ENCODE measurements around the gene ABCD4.
A peak's percentile ranks its signal among the peaks of the same experiment; 100 is the strongest.

ABCD4 gene

GRCh38 chr14:74257941-74258763 is 44.6 kb downstream of the ABCD4 start:
- peak overlapping the region; percentile 79 for H3K4me3 Mint-ChIP-seq
- H3K27ac Mint-ChIP-seq = no peak overlapping the region
- H3K9me3 Mint-ChIP-seq = no peaks in the 10 kb centered on the region
- H3K27me3 Mint-ChIP-seq = peaks cover 5% of the 10 kb centered on the region
- no peaks in the 10 kb centered on the region for H3K36me3 Mint-ChIP-seq (ENCODE audit: low read depth)
- peaks cover 6% of the 10 kb centered on the region for H3K4me1 Mint-ChIP-seq (ENCODE audit: low read depth)

GRCh38 chr14:74257078-74257940 is 45.4 kb downstream of the ABCD4 start:
- Mint-ChIP-seq H3K4me3 (peak overlapping the region; percentile 79), H3K27ac (no peak overlapping the region), H3K36me3 (ENCODE audit: low read depth) (no peaks in the 10 kb centered on the region), H3K4me1 (ENCODE audit: low read depth) (peaks cover 6% of the 10 kb centered on the region), H3K9me3 (no peaks in the 10 kb centered on the region), H3K27me3 (peaks cover 10% of the 10 kb centered on the region)

- Mint-ChIP-seq H3K4me1 (ENCODE audit: low read depth) (peaks cover 12% of the 10 kb centered on the region), H3K4me3 (no peak overlapping the region)
These were observed 47.5 kb downstream of the ABCD4 start for GRCh38 chr14:74255281-74255680.

GRCh38 chr14:74249433-74250375 is 53.0 kb downstream of the ABCD4 start:
- H3K27me3 Mint-ChIP-seq = peaks cover 53% of the 10 kb centered on the region
- no peaks in the 10 kb centered on the region for H3K36me3 Mint-ChIP-seq (ENCODE audit: low read depth)
- H3K4me1 Mint-ChIP-seq (ENCODE audit: low read depth) = peaks cover 6% of the 10 kb centered on the region
- no peak overlapping the region for H3K4me3 Mint-ChIP-seq
- H3K27ac Mint-ChIP-seq = no peak overlapping the region
- H3K9me3 Mint-ChIP-seq = no peaks in the 10 kb centered on the region

More at GRCh38 chr14:74255281-74255680, 47.5 kb downstream of the ABCD4 start:
- H3K36me3 Mint-ChIP-seq (ENCODE audit: low read depth) = no peaks in the 10 kb centered on the region
- H3K27me3 Mint-ChIP-seq = peaks cover 20% of the 10 kb centered on the region
- no peaks in the 10 kb centered on the region for H3K9me3 Mint-ChIP-seq
- H3K27ac Mint-ChIP-seq = no peak overlapping the region

GRCh38 chr14:74248017-74248416 is 54.7 kb downstream of the ABCD4 start:
- H3K4me1 Mint-ChIP-seq (ENCODE audit: low read depth) = peaks cover 6% of the 10 kb centered on the region
- no peaks in the 10 kb centered on the region for H3K9me3 Mint-ChIP-seq
- no peaks in the 10 kb centered on the region for H3K36me3 Mint-ChIP-seq (ENCODE audit: low read depth)
- H3K27ac Mint-ChIP-seq = no peak overlapping the region
- H3K4me3 Mint-ChIP-seq = no peak overlapping the region
- peaks cover 66% of the 10 kb centered on the region for H3K27me3 Mint-ChIP-seq

- H3K36me3 Mint-ChIP-seq (ENCODE audit: low read depth) = no peaks in the 10 kb centered on the region
- H3K4me3 Mint-ChIP-seq = no peak overlapping the region
- no peak overlapping the region for H3K27ac Mint-ChIP-seq
- peaks cover 14% of the 10 kb centered on the region for H3K4me1 Mint-ChIP-seq (ENCODE audit: low read depth)
- H3K27me3 Mint-ChIP-seq = peaks cover 73% of the 10 kb centered on the region
- H3K9me3 Mint-ChIP-seq = no peaks in the 10 kb centered on the region
These were observed 56.2 kb downstream of the ABCD4 start for GRCh38 chr14:74246542-74246941.

- Mint-ChIP-seq H3K27me3 (peaks cover 78% of the 10 kb centered on the region), H3K27ac (no peak overlapping the region), H3K9me3 (no peaks in the 10 kb centered on the region), H3K36me3 (ENCODE audit: low read depth) (no peaks in the 10 kb centered on the region), H3K4me3 (no peak overlapping the region), H3K4me1 (ENCODE audit: low read depth) (peaks cover 22% of the 10 kb centered on the region)
These were observed 57.4 kb downstream of the ABCD4 start for GRCh38 chr14:74245292-74245691.

GRCh38 chr14:74244115-74244514 is 58.6 kb downstream of the ABCD4 start:
- Mint-ChIP-seq H3K27ac (no peak overlapping the region), H3K4me1 (ENCODE audit: low read depth) (peaks cover 24% of the 10 kb centered on the region), H3K9me3 (no peaks in the 10 kb centered on the region), H3K4me3 (no peak overlapping the region), H3K36me3 (ENCODE audit: low read depth) (no peaks in the 10 kb centered on the region), H3K27me3 (peaks cover 76% of the 10 kb centered on the region)

GRCh38 chr14:74243051-74243450 is 59.7 kb downstream of the ABCD4 start:
- Mint-ChIP-seq H3K27me3 (peaks cover 80% of the 10 kb centered on the region), H3K9me3 (no peaks in the 10 kb centered on the region), H3K4me3 (no peak overlapping the region), H3K36me3 (ENCODE audit: low read depth) (no peaks in the 10 kb centered on the region), H3K27ac (no peak overlapping the region), H3K4me1 (ENCODE audit: low read depth) (peaks cover 24% of the 10 kb centered on the region)

GRCh38 chr14:74242780-74243042 is 60.0 kb downstream of the ABCD4 start:
- peaks cover 83% of the 10 kb centered on the region for H3K27me3 Mint-ChIP-seq
- H3K4me3 Mint-ChIP-seq = no peak overlapping the region
- no peaks in the 10 kb centered on the region for H3K9me3 Mint-ChIP-seq
- H3K4me1 Mint-ChIP-seq (ENCODE audit: low read depth) = peaks cover 24% of the 10 kb centered on the region
- H3K27ac Mint-ChIP-seq = no peak overlapping the region
- H3K36me3 Mint-ChIP-seq (ENCODE audit: low read depth) = no peaks in the 10 kb centered on the region

GRCh38 chr14:74242021-74242779 is 60.5 kb downstream of the ABCD4 start:
- peak overlapping the region; percentile 33 for H3K4me3 Mint-ChIP-seq
- H3K4me1 Mint-ChIP-seq (ENCODE audit: low read depth) = peaks cover 24% of the 10 kb centered on the region
- H3K9me3 Mint-ChIP-seq = no peaks in the 10 kb centered on the region
- H3K27ac Mint-ChIP-seq = peak overlapping the region; percentile 22
- H3K27me3 Mint-ChIP-seq = peaks cover 84% of the 10 kb centered on the region
- H3K36me3 Mint-ChIP-seq (ENCODE audit: low read depth) = no peaks in the 10 kb centered on the region

GRCh38 chr14:74241652-74242017 is 61.1 kb downstream of the ABCD4 start:
- no peaks in the 10 kb centered on the region for H3K36me3 Mint-ChIP-seq (ENCODE audit: low read depth)
- peak overlapping the region; percentile 48 for H3K4me3 Mint-ChIP-seq
- H3K27ac Mint-ChIP-seq = no peak overlapping the region
- peaks cover 85% of the 10 kb centered on the region for H3K27me3 Mint-ChIP-seq
- no peaks in the 10 kb centered on the region for H3K9me3 Mint-ChIP-seq
- H3K4me1 Mint-ChIP-seq (ENCODE audit: low read depth) = peaks cover 24% of the 10 kb centered on the region

GRCh38 chr14:74240794-74241651 is 61.7 kb downstream of the ABCD4 start:
- peaks cover 83% of the 10 kb centered on the region for H3K27me3 Mint-ChIP-seq
- H3K4me3 Mint-ChIP-seq = peak overlapping the region; percentile 56
- no peaks in the 10 kb centered on the region for H3K36me3 Mint-ChIP-seq (ENCODE audit: low read depth)
- no peak overlapping the region for H3K27ac Mint-ChIP-seq
- H3K9me3 Mint-ChIP-seq = no peaks in the 10 kb centered on the region
- peaks cover 24% of the 10 kb centered on the region for H3K4me1 Mint-ChIP-seq (ENCODE audit: low read depth)

All from stimulated activated naive CD8-positive, alpha-beta T cell treated with anti-CD3 and anti-CD28 coated beads, Interleukin-15, Interleukin-2, amounts not matched to agents 100 ng/mL and 50 ng/mL, for 24 hours (primary cell).